CD4-positive, alpha-beta T cell treated with Interleukin-21 for 1 hour (primary cell): ENCODE results near the gene SYCP2.

Source experiments
- DNase-seq: peaks from one replicate; pipeline ENCODE4 v3.0.0-alpha.2; 2020

SYCP2 gene

GRCh38 chr20:59820204-59821041 lies 113.0 kb downstream of the SYCP2 start:
- no peak for DNase-seq

- no peak for DNase-seq
Observed at GRCh38 chr20:59819496-59820203, 113.8 kb downstream of the SYCP2 start.

DNA sequence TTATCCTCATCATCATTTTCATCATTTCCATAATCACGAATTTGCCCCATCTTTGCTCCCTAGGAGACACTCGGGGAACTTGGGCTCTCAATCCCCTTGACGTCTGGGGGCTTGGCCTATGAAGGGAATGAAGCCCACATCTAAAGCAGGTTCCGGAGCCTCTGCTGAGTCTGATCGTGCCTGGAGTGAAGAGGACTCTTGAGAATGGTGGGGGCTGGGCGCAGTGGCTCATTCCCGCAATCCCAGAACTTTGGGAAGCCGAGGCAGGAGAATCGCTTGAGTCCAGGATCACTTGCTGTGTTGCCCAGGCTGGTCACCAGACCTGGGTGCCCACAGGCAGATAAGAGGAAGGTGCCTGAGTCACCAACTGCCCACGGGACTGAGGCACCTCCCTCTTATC lies 114.5 kb downstream of the SYCP2 start:
- no peak for DNase-seq

- no peak for DNase-seq
Observed at GRCh38 chr20:59817846-59818615, 115.4 kb downstream of the SYCP2 start.

- no peak for DNase-seq
Observed at GRCh38 chr20:59817406-59817805, 116.0 kb downstream of the SYCP2 start.

DNA sequence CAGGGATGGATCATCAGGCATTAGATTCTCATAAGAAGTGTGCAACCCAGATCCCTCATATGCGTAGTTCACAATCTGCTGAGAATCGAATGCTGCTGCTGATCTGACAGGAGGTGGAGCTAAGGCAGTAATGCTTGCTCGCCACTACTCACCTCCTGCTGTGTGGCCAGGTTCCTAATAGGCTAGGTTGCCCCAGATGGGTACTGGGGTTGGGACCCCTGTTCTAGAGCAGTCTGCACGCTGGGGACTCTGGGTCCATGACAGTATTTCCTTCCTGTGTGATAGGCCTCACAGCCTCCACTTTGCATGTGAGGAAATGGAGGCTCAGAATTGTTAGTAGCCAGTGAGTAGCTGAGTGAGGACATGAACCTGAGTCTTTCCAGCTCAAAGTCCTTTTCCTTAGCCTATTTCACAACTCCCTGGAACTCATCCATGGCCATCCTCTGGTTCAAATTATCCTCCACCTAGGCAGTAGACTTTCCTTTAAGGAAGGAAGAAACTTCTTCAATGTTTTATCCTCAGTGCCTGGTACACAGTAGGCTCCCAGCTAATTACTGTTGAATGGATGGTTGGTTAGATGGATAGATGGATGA lies 117.2 kb downstream of the SYCP2 start:
- DNase-seq = no peak

DNA sequence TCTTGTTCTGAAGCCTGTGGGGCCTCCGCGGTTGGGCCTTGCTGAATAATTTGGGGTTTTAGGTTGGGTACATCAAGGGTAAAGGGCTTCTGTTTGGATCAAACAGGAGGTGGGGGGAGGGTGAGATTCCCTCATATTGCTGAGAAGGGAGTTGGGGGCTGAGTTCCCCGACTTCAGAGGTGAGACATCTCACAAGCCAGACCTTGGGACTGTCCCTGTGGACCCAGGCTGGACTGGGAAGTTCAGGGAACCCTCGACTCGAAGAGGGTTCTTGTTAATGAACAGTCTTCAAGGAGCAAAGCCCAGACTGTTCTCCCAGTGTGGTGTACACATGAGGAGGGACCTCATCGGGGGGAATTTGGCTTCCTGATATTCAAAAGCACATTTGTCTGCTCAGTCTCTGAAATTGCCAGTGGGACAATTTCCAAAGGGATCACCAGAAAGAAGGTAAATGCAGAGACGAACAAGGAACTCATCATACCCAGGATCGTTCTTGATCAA lies 118.5 kb downstream of the SYCP2 start:
- DNase-seq = no peak

DNA sequence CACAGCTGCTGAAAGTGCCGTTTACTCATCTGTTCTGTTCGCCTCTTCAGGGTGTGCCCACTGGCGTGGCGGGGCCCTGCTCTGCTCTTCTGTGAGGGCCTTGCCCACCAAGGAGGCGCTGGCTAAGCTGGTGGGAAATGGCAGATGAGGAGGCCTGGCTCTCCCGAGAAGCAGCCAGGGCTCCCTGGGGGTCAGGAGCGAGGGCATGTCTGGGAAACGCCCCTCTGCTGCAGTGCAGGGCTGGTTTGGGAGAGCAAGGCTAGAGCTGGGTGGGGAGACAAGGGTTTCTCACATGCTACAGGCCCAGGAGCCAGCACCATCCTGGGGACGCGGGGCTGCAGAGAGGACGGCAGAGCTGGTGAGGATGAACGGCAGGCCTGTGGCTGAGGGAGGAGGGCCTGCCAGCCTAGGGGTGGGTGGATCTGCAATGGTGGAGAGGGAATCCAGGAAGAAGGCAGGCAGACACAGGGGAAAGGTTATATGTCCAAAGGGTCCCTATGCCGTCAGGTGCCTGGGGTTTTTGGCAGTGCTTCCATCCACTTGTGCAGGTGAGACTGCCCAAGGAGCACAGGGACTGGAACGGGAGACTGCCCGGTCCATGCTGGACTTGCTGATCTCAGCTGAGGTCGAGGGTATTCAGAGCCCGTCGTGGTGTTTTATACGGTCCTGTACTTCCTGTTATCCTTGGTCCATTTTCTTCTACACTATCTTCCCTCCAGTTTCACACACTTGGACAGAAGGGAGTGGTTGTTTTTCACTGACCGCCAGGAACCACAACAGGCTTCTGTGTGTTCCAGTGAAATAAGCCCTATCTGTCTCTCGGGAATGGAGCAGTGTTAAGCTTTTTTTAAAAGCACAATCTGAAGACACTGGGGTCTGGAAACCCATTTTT lies 119.2 kb downstream of the SYCP2 start:
- no peak for DNase-seq
